NCI-H345 treated with DMSO at 0.1 percent for 48 hours (cell line): Measurements from ENCODE around the gene SUGCT.
"Not testable (repeated sequence)": the region's sequence is repeated elsewhere in the genome, so short reads cannot be mapped to it uniquely, and the experiment has no call there.

Experiments
- DNase-seq: peaks from one replicate; lab custom pipeline; 2025; ENCODE audit not compliant: unreplicated experiment; lab: John Stamatoyannopoulos, UW

Gene SUGCT

DNA sequence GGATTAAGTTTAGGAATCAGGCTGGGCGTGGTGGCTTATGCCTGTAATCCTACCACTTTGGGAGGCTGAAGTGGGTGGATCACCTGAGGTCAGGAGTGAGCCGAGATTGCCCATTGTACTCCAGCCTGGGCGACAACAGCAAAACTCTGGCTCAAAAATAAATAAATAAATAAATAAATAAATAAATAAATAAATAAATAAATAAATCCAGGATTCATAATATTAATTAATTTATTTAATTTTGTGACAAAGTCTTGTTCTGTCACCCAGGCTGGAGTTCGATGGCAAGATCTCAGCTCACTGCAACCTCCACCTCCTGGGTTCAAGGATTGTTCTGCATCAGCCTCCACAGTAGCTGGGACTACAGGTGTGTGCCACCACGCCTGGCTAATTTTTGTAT is 4.2 kb downstream of the SUGCT start:
- DNase-seq: no peak

DNA sequence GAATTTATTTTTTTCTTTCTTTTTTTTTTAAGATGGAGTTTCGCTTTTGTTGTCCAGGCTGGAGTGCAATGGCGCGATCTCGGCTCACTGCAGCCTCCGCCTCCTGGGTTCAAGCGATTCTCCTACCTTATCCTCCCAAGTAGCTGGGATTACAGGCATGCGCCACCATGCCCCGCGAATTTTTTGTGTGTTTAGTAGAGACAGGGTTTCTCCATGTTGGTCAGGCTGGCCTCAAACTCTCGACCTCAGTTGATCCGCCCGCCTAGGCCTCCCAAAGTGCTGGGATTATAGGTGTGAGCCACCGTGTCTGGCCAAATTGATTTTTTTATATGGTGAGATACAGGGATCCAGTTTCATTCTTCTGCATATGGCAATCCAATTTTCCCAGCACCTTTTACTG is 5.1 kb downstream of the SUGCT start:
- DNase-seq: not testable (repeated sequence)

GRCh38 chr7:40141916-40142315 is 7.1 kb downstream of the SUGCT start:
- not testable (repeated sequence) for DNase-seq

DNA sequence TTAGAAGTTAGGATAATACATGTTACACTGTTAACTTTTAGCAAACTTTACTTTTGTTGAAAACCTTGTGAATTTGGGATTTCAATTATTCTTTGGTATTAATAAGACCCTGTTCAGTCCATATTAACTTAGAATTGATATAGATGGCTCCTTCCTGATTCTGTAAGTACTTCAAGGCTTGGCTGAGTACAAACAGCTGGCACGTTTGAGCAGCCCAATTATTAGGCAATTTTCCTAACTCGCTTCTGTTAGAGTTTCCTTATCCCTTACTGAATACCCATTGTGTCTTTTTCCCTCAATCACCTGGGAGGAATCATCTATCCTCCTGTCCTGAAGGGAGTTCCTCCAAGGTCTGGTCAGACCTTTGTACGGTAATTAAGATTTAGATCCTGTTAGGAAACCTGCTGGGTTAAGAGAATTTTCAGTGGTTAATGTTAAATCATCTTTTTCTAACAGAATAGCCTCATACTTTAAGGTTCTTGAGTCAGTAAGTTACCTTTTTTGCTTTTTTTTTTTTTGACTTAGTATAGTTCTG is 10.9 kb downstream of the SUGCT start:
- DNase-seq: not testable (repeated sequence)

- no peak for DNase-seq
Measured at GRCh38 chr7:40147371-40148246, 12.8 kb downstream of the SUGCT start.

DNA sequence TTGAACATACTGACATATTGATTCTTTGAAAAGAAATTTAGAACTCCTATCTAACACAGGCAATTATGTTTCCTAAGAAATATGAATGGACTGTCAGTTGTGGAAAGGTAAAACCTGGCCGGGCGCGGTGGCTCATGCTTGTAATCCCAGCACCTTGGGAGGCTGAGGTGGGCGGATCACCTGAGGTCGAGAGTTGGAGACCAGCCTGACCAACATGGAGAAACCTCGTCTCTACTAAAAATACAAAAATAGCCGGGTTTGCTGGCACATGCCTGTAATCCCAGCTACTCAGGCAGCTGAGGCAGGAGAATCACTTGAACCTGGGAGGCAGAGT is 13.4 kb downstream of the SUGCT start:
- DNase-seq: not testable (repeated sequence)

DNA sequence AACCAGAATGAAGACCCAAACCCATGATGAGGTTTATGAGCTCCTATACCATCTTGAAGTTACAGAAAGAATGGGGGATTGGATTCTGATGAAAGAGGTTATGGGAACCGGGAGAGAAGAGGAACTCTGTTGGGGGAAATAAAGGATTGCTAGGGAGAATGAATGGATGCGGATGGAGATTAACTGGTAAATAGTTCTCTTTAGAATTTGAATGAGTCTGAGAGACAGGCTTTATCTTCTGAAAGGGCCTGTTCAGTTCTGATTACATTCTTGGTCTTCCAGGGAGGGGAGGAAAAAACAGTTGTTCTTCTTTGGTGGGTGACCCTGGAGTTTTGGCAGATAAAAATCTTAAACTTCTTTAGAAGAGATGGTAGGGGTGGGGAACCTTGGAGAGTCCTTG is 13.9 kb downstream of the SUGCT start:
- DNase-seq: no peak

DNA sequence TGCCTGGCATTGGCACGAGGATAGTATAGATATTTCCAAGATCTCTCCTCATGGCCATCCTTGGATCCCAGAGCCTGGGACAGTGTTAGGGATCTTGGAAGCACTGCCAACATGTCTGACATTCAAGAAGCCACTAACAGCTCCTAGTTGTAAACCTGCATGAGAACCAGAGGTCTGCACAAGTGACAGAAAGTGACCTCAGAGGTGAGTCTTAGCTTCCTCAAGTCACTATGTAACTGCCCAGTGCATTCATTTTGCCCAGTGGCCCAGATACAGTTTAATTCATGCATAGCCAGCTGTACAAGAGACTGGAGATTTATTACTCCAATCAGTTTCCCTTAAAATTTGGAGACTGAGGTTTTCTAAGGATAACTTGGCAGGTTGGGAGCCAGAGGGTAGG is 16.7 kb downstream of the SUGCT start:
- no peak for DNase-seq

GRCh38 chr7:40156988-40157387 is 22.2 kb downstream of the SUGCT start:
- DNase-seq: no peak

- no peak for DNase-seq
Measured at GRCh38 chr7:40162516-40162915, 27.7 kb downstream of the SUGCT start.

DNA sequence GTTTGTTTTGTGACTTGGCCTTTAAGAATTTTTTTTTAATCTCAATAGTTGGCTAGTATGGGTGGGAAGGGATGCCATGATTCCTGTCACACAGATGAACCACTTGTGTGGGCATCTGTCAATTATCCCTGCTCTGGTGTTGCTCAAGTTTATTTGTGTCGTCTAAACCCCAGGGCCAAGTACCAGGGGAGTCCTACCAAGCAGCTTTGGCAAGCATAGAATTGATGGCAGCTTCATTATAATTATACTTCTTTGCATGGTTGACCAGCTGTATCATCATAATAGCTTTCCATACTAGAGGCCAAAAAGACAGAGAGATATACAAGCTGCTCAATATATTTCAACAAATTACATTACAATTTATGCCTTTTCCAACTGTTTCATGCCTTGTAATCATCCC is 30.4 kb downstream of the SUGCT start:
- DNase-seq: no peak

GRCh38 chr7:40167291-40167690 is 32.5 kb downstream of the SUGCT start:
- no peak for DNase-seq

- DNase-seq: not testable (repeated sequence)
Measured at GRCh38 chr7:40168266-40168665, 33.5 kb downstream of the SUGCT start.

DNA sequence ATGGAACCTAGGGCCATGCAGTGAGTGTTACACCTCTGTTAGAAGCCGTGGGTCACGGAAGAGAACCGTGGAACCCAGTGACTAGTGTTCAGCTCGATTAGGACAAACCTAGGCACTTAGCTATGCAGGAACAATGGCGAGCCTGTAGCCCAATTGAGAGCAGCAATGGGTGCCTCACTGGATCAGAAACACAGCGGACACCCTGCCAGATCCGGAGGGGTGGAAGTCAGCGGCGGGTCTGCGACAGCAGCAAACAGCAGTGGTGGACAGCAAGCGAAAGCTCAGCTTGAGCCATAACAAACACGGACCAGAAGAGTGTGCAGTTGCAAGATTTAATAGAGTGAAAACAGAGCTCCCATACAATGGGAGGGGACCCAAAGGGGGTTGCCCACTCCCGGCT is 38.3 kb downstream of the SUGCT start:
- DNase-seq: not testable (repeated sequence)

- DNase-seq: not testable (repeated sequence)
Measured at GRCh38 chr7:40175256-40175655, 40.5 kb downstream of the SUGCT start.

GRCh38 chr7:40175725-40176510 is 41.1 kb downstream of the SUGCT start:
- DNase-seq: no peak

DNA sequence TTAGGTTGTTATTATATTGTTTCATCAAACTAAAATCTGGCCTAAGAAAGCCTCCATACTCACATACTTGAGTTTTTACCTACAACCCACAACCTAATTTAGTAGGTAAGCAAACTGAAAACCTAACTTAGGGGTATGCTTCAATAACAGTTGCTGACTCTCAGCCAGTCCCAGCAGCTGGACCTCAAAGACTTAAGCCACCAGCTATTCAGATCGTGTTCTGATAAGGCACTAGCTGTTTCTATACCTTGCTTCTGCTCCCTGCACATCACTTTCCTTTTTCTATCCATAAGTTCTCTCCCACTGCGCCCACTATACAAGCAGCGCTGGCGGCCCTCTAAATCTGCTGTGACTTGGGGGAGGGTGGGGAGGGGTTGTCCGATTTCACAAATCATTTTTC is 42.3 kb downstream of the SUGCT start:
- DNase-seq: no peak

- no peak for DNase-seq
Measured at GRCh38 chr7:40182452-40182851, 47.6 kb downstream of the SUGCT start.

GRCh38 chr7:40186586-40186985 is 51.8 kb downstream of the SUGCT start:
- DNase-seq: no peak

DNA sequence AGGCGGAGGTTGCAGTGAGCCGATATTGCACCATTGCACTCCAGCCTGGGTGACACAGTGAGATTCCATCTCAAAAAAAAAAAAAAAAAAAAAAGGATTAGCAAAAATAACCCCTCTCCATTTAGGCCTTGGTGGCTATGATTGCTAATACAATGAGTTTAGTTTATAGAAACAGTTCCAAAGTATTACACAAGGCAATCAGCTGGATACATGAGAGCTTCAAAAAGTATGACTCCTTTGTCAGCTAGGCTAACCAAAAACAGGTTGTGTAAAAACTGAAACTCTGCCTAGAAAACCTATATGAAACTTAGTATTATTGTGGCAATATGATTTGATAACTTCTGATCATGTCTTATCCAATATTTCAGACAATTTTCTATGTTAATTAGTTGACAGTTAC is 57.2 kb downstream of the SUGCT start:
- no peak for DNase-seq

DNA sequence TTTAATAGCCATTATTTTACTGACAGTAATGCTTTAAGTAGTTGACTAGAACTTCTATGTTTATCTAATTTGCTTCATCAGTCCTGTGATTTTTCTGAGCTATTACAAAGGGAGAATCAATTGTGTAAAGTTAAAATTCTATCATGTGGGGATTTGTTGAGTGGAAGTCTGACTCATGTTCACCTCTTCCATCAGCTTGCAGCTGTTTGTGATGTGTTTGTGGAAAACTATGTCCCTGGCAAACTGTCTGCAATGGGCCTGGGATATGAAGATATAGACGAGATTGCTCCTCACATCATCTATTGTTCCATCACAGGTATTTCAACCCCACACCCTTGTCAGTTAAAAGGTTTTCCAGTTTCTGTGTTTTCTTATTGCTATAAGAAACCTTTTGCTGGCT is 59.9 kb downstream of the SUGCT start:
- DNase-seq: no peak

DNA sequence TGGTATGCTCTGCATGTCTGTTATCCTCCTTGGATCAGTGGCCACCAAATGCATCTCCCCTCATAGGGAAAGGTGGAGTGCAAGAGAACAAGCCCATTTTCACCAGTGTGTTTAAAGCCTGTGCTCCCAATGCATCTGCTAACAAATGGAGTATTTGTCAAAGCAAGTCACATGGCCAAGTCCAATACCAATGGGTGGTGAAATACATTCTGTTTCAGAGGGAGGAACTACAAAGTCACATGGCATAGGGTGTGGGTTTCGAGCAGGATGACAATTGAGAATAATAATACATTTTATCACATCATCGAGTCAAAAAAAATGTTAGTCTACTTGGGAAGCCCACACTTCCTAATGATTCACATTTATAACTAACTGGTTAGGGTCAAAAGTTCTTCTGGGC is 62.7 kb downstream of the SUGCT start:
- DNase-seq: no peak
